DOHH2 (cell line): ENCODE results near the gene SLC3A2.

Experiments
- EZH2phosphoT487 ChIP-seq: fragments of 200-600 bp; sonication (generic); IDR thresholded peaks from 2 replicates; pipeline ENCODE4 v1.6.1; 2017; ENCODE audit warnings: borderline replicate concordance, mild to moderate bottlenecking, antibody characterized with exemption, low read length, moderate library complexity, mixed read lengths
- TF ChIP-seq, protein P1 (sequence below): fragments of 200-600 bp; sonication (generic); IDR thresholded peaks from one replicate; pipeline ENCODE4 v1.5.1; 2014; ENCODE audit warnings: antibody characterized with exemption, mild to moderate bottlenecking, low read depth, low read length; ENCODE audit not compliant: poor library complexity, severe bottlenecking

DNA sequence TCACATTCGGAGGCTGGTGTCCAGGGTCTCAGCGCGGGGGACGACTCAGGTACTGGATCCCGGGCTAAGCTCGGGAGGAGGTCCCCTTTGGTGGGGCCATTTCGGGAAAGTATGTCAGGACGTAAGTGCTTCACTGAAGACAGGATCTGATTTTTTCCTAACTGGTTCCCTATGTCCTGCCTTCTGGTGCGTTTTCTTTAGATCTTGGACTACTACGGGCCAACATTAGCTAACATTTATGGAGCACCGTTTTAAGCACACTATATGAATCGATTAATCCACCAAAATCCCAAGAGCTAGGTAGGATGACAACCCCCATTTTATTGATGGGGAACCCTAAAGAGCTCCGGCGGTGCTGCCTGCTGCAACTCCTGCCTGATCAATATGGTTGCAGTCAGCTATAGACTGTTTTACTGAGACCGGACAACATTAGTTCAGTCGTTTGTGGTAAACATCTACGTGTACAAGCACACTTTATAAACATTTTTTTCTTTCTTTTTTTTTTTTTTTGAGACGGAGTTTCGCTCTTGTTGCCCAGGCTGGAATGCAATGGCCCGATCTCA lies 24.3 kb upstream of the SLC3A2 start:
- TF ChIP-seq, protein P1, sequence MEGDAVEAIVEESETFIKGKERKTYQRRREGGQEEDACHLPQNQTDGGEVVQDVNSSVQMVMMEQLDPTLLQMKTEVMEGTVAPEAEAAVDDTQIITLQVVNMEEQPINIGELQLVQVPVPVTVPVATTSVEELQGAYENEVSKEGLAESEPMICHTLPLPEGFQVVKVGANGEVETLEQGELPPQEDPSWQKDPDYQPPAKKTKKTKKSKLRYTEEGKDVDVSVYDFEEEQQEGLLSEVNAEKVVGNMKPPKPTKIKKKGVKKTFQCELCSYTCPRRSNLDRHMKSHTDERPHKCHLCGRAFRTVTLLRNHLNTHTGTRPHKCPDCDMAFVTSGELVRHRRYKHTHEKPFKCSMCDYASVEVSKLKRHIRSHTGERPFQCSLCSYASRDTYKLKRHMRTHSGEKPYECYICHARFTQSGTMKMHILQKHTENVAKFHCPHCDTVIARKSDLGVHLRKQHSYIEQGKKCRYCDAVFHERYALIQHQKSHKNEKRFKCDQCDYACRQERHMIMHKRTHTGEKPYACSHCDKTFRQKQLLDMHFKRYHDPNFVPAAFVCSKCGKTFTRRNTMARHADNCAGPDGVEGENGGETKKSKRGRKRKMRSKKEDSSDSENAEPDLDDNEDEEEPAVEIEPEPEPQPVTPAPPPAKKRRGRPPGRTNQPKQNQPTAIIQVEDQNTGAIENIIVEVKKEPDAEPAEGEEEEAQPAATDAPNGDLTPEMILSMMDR, result no peak
- no peak for TF ChIP-seq EZH2phosphoT487
